Skin of body (tissue), 2 donors: Measurements from ENCODE around the gene LRP3. TPM values are rescaled to one million over a fixed set of nuclear protein-coding genes. Genes with fewer than 3 reads are reported as not detected.
"Not testable (repeated sequence)": the region's sequence is repeated elsewhere in the genome, so short reads cannot be mapped to it uniquely, and the experiment has no call there.

Source experiments
- DNase-seq: peaks from one replicate; lab custom pipeline; 2025; lab: John Stamatoyannopoulos, UW
- total RNA-seq: library from RNA; depleted of rRNA; stranded (reverse); fragments of >200 nt; gene quantifications from one replicate; pipeline ENCODE4 v1.2.3, GENCODE V29; 2014

Gene LRP3, protein sequence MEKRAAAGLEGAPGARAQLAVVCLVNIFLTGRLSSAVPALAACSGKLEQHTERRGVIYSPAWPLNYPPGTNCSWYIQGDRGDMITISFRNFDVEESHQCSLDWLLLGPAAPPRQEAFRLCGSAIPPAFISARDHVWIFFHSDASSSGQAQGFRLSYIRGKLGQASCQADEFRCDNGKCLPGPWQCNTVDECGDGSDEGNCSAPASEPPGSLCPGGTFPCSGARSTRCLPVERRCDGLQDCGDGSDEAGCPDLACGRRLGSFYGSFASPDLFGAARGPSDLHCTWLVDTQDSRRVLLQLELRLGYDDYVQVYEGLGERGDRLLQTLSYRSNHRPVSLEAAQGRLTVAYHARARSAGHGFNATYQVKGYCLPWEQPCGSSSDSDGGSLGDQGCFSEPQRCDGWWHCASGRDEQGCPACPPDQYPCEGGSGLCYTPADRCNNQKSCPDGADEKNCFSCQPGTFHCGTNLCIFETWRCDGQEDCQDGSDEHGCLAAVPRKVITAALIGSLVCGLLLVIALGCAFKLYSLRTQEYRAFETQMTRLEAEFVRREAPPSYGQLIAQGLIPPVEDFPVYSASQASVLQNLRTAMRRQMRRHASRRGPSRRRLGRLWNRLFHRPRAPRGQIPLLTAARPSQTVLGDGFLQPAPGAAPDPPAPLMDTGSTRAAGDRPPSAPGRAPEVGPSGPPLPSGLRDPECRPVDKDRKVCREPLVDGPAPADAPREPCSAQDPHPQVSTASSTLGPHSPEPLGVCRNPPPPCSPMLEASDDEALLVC
- 15.0 TPM for total RNA-seq

GRCh38 chr19:33193865-33194362 lies at the start of gene LRP3:
Gene LRP3, plus strand, starts transcription at chr19:33194330. Its CDS starts 456 bp downstream, at chr19:33194786.
- no peak for DNase-seq

DNA sequence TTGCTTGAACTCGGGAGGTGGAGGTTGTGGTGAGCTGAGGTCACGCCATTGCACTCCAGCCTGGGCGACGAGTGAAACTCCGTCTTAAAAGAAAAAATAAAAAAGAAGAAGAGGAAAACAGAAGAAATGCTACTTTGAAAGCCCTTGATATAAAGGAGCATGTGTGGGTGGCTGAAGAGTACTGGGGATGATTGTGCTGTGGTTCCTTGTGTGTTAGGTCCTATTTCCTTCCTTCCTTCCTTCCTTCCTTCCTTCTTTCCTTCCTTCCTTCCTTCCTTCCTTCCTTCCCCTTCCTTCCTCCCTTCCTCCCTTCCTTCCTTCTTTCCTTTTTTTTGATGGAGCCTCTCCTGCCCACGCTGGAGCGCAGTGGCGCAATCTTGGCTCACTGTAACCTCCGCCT lies 47.9 kb upstream of the LRP3 start:
- DNase-seq = no peak

DNA sequence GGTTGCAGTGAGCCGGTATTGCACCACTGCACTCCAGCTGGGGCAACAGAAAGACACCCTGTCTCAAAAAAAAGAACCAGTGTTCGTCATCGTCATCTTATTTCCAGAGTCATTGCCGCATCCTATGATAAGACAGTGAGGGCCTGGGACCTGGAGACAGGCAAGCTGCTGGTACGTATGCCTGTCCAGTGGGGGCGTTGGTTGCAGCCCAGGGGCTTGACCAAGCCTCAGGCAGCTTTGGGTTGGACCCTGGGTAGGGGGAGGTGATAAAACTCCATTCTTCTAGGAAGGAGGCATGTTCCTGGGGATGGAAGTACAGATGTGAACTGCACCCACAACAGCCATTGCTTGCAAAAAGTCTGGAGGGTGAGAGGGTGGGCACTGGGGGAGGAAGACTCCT lies 46.6 kb upstream of the LRP3 start:
- DNase-seq = no peak

DNA sequence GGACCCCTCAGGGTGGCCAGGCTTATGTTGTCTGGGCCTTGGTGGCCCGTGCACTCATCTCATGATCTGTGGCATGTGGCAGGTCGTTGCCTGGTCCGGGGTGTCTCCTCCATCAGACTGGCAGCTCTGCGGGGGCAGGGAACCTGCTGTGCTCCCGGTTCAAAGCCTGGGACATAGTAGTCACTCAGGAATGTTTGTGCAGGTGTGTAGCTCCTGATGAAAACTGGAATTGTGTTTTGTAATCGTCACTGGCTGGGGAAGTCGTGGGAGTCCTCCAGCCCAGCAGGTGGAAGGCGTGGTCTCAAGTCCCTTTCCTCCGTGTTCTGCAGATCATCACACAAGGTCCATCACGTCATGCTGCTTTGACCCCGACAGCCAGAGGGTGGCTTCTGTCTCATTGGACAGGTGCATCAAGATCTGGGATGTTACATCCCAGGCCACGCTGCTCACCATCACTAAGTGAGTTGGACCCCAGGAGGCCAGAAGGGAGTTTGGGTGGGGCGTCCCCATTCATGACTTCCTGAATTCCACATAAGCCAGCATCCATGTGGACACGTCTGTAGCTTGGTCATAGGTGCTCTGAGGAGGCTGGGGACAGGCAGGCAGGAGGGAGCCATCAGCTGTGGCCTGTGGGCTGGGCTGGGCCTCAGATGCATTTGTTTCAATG lies 43.1 kb upstream of the LRP3 start:
- DNase-seq = no peak

DNA sequence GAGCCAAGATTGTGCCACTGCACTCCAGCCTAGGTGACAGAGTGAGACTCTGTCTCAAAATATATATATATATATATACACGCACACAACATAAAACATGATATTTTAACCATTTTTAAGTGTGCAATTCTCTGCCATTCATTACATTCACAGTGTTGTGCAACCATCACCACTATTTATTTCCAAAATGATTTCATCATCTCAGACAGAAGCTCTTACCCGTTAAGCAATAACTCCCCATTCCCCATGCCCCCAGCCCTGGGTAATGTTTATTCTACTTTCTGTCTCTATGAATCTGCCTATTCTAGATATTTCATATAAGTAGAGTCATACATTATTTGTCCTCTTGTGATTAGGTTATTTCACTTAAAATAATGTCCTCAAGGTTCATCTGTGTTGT lies 42.0 kb upstream of the LRP3 start:
- no peak for DNase-seq

DNA sequence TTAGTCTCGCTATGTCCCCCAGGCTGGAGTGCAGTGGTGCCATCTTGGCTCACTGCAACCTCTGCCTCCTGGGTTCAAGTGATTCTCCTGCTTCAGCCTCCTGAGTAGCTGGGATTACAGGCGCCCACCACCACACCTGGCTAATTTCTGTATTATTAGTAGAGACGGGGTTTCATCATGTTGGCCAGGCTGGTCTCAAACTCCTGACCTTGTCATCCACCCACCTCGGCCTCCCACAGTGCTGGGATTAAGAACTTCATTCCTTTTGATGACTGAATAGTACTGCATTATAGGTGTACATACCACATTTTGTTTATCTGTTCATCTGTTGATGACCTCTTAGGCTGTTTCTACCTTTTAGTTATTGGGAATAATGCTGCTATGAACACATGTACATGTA lies 41.5 kb upstream of the LRP3 start:
- DNase-seq = not testable (repeated sequence)

DNA sequence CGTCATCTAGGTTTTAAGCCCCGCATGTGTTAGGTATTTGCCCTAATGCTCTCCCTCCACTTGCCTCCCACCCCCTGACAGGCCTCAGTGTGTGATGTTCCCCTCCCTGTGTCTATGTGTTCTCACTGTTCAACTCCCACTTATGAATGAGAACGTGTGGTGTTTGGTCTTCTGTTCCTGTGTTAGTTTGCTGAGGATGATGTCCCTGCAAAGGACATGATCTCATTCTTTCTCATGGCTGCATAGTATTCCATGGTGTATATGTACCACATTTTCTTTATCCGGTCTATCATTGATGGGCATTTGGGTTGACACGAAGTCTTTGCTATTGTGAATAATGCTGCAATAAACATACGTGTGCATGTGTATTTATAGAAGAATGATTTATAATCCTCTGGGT lies 39.8 kb upstream of the LRP3 start:
- not testable (repeated sequence) for DNase-seq

DNA sequence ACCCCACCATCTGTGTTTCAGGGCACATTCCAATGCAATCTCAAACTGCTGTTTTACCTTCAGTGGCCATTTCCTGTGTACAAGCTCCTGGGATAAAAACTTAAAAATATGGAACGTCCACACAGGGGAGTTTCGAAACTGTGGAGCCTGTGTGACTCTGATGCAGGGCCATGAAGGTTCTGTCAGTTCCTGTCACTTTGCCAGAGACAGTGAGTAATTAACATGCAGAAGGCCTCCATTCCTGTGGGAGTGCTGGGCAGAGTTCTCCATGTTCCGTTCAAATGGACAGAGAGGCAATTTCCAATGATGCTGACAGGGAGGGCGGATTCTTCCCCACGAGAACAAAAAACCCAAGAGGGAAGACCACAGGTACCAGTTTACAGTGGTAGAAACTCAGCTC lies 37.8 kb upstream of the LRP3 start:
- DNase-seq = no peak

DNA sequence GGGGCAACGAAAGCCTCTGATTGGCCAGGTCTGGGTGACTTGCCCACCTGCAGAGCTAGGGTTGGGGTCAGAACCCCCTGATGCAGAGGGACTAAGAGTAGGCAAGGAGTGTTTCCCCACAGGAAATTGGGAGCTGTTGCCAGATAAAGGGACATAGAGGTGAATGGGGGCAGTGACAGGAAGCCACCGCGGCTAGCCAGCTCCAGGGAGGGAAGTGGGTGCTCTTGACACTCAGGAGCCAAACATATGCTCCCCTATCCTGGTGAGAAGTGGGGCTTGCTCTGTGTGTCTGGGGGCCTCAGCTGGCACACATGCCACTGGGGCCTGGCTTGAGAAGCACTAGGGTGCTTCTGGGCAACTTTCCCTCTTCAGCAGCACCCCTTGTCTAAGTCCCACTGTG lies 36.2 kb upstream of the LRP3 start:
- DNase-seq = no peak

GRCh38 chr19:33158365-33158764 lies 35.8 kb upstream of the LRP3 start:
- no peak for DNase-seq

DNA sequence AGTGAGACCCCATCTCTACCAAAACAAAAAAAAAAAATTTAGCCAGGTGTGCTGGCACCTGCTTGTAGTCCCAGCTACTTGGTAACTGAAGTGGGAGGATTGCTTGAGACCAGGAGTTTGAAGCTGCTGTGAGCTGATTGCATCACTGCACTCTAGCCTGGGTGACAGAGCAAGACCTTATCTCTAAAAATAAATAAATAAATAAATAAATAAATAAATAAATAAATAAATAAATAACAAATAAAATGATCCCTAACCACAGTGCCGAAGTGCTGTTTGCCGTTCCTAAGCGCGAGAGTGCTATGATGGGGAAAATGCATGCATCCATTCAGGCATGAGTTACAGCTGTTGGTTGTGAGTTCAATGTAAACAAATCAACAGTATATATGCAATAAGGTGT lies 35.0 kb upstream of the LRP3 start:
- DNase-seq = no peak

DNA sequence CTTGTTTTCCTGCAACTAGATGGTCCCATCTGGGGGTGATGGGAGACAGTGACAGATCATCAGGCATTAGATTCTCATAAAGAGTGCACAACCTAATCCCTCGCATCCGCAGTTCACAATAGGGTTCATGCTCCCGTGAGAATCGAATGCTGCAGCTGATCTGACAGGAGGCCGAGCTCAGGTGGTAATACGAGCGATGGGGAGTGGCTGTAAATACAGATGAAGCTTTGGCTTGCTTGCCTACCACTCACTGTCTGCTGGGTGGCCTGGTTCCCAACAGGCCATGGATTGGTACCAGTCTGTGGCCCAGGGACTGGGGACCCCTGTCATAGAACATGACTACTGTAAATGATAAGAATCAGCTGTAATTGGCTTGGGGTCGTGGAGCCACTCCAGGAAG lies 34.2 kb upstream of the LRP3 start:
- no peak for DNase-seq

DNA sequence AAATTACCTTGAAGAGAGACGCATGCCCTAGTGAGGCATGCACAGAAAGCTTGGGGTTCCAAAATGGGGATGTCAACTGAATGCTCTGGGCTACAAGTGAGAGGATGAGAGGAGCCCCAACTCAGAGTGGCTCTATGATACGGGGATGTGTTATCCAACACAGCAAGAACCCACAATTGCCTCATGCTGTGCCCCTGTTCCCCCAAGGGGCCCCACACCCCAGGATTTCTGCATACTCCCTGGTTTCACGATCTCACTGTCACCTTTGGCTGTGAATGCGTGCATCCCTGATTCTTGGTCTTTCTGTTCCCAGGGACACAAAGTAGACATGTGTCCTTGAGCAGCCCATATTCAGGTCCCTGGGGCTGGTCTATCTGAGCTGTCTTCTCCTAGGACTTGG lies 32.9 kb upstream of the LRP3 start:
- no peak for DNase-seq

- no peak for DNase-seq
Observed at GRCh38 chr19:33163481-33163880, 30.6 kb upstream of the LRP3 start.

DNA sequence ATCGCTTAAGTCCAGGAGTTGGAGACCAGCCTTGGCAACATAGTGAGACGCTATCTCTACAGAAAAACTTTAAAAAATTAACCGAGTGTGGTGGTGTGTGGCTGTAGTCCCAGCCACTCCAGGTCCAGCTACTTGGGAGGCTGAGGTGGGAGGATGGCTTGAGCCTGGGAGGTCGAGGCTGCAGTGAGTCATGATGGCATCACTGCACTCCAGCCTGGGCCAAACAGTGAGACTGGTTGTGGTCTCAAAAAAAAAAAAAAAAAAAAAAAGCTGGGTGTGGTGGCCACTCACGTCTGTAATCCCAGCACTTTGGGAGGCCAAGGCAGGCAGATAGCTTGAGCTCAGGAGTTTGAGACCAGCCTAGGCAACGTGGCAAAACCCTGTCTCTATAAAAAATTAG lies 28.1 kb upstream of the LRP3 start:
- not testable (repeated sequence) for DNase-seq

DNA sequence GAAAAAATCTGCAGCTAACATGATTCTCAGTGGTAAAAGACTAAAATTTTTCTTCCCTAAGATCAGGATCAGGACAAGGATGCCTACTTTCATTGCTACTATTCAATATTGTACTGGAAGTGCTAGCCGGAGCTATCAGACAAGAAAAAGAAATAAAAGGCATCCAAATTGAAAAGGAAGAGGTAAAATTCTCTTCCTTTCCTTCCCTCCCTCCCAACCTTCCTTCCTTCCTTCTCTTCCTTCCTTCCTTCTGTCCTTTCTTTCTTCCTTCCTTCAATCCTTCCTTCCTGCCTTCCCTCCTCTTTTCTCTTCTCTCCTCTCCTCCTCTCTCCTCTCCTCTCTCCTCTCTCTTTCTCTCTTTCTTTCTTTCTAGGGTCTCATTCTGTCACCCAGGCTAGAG lies 26.7 kb upstream of the LRP3 start:
- no peak for DNase-seq

- no peak for DNase-seq
Observed at GRCh38 chr19:33168528-33168927, 25.6 kb upstream of the LRP3 start.

DNA sequence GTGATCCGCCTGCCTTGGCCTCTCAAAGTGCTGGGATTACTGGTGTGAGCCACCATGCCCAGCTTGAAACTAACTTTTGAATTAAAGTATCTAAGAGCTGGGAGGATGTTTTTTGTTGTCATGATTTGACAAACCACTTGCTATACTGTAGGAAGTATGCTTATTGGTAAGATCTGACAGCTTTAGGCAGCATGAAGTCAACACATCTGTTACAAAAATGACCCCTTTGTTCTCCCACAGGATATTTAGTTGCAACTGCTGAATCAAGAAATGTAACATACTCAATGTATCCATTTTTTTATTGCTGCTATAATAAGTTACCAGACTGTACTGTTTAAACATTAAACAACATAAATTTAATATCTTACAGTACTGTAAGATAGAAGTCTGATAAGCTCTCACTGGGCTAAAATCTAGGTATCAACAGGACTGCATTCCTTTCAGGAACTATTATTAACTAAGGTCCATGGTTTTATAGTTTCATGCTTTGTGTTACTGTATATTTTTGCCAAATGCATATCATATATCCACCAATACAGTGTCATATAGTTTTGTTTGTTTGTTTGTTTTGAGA lies 22.8 kb upstream of the LRP3 start:
- no peak for DNase-seq

GRCh38 chr19:33171916-33172359 lies 22.2 kb upstream of the LRP3 start:
- DNase-seq = no peak

DNA sequence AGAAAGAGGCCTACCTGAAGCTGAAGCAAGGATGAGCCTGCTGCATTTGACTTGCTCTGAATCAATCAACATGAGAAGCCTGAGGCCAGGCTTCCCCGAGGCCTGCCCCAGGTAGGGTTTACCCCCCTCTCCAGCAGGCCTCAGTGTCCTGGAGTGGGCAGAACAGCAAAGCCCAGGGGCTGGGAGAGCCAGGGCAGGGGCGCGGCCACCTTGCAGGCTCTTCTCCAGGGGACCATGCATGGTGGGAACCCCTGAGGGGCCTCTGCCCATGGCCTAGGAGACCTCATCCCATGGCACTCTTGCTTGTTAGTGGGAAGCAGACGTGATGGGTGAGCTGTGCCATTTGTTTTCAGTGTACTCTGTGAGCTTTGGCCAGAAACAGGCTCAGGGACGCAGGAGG lies 19.9 kb upstream of the LRP3 start:
- DNase-seq = no peak

DNA sequence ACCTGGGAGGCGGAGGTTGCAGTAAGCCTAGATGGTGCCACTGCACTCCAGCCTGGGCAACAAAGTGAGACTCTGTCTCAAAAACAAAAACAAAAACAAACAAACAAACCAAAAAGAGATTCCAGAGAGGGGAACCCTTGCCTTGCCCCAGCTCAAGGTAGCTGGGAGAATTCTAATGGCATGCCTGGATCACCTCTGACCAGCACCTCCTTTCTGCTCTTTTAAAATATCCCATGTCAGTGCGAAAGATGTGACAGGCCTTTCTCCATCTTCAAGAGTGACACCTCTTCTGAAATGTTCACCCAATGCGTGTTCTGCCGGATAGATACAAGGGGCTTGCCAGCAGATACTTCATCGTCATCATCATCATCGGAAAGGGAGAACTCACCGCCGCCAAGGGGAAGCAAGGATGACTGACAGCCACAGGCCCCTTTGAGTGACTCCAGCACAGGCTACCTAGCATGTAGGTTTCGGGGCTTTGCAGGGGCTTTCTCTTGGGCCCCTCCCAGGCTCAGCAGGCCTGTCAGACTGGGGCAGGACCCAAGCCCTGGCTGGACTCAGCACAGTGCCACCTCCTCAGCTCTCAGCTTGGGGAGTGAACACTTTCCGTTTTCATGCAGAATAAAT lies 18.9 kb upstream of the LRP3 start:
- DNase-seq = no peak
